Astrocyte of the hippocampus (primary cell): ENCODE measurements around the gene MX2.

Source experiments
- DNase-seq: peaks from one replicate; pipeline ENCODE4 v3.0.0; 2011; ENCODE audit warnings: low read depth, low spot score

Gene MX2

DNA sequence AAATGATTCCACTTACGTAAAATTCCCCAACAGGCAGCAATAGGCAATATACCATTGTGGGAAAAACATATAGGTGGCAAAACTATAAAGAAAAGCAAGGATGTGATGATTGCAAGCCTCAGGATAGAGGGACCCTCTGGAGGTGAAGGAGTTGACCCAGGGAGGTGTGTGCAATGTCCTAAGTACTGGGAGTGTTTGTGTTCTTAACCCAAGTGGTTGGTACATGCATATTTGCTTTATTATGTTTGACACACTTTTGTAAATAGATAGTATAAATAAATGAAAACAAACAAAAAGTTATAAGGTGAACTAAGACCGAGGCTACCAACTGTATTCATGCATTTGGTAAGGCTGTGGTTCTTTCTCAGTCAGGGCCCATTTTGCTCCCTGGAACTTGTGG is 71.7 kb downstream of the MX2 start:
- no peak for DNase-seq

DNA sequence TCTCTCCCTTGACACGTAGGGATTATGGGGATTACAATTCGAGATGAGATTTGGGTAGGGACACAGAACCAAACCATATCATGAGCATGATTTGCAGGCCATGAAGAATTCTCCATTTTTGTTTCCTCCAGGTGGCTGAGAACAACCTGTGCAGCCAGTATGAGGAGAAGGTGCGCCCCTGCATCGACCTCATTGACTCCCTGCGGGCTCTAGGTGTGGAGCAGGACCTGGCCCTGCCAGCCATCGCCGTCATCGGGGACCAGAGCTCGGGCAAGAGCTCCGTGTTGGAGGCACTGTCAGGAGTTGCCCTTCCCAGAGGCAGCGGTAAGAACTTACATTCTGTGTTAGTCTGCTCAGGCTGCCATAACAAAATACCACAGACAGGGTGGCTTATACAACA is 73.9 kb downstream of the MX2 start:
- DNase-seq, result no peak

DNA sequence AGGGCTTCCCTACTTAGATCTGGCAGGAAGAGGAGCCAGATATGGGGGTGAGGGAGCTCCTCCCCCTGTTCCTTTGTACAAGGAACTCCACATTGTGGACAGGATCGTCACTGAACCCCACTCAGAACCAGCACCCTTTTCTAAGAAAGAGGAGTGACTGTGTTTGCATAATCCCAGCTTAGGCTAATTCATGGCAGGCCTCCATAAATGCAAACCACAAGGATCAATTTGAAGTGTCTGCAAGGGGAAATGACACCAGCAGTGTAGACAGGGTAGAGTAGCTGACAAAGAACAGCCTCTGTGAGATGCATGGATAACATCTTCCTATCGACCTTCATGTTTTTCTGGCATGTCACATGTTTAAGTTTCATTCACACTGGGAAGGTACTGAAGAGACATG is 75.9 kb downstream of the MX2 start:
- DNase-seq, result no peak

DNA sequence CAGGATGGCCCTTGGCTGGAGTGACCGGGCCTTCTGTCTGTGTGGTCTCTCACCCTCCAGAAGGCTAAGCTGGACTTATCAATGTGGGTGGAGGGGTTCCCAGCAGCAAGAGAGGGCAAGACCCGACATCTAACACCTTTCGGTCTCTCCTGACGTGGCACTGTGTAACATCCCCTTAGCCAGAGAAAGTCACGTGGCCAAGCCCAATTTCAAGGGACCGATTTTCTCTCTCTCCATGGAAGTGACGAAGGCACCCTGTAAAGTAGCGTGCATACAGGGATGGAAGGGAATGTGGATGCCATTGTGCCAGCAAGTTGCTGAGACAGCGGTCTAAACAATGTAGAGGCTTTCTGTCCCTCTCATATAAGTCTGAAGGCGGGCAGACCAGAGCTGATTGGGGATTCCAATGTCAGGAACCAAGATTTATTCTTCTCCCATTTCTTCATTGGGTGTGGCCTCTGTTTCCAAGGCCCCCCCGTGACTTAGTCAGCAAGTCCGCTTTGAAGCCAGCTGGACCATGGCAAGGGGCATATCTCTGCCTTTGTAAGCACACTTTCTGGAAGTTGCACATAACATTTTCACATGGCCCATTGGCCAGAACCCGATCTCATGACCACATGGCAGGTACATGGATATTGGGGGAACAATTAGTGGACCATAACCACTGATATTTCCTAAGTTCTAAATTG is 76.7 kb downstream of the MX2 start:
- no peak for DNase-seq

DNA sequence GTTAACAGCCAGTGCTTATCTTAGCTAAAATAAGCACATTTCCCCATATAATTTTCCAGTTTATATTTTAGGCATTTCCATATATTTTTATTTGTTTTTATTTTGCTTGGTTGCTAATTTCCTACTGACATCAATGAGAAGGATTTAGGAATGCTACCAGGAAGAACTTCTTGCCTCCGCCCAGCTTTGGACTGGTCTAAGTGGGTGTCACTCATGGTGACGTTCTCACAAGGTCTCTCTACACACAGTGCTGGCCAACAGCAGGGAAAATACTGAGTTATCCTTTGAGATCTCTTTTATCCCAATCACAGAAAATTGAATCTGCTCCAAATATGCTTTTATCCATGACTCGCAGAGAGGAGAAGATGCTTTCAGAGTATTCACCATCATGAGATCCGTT is 77.4 kb downstream of the MX2 start:
- DNase-seq, result no peak

DNA sequence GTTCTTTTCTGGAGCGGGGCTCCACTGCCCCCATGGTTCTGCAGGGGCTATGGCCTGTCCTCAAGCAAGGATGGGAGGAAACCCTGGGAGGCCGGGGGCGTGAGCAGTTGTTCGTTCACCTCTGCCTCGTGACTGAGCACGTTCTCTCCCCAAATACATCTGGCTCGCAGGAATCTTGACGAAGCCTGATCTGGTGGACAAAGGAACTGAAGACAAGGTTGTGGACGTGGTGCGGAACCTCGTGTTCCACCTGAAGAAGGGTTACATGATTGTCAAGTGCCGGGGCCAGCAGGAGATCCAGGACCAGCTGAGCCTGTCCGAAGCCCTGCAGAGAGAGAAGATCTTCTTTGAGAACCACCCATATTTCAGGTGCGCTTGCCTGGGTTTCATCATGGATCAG is 79.7 kb downstream of the MX2 start:
- no peak for DNase-seq

DNA sequence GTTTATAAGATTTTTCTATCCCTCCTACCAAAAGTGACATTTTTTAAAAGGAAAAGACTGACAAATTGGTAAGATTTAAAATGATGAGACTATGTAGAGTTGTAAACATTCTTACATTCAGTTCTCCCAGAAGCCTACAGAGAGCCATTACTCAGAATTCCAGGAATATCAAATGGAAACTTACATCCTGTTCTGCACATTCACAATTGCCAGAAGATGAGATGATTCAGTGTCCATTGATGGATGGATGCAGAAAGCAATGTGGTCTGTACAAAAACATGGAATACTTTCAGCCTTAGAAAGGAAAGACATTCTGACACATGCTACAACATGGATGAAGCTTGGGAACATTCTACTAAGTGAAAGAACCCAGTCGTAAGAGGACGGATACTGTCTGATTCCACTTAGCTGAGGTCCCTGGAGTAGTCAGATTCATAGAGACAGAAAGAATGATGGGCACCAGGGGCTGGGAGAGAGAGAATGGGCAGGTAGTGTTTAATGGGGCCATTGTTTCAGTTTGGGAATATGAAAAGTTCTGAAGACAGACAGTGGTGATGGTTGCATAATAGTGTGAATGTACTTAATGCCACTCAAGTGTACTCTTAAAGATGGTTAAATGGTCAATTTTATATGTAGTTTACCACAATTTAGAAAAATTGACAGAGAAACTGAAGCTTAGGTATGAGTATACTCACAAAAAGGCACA is 80.8 kb downstream of the MX2 start:
- no peak for DNase-seq

DNA sequence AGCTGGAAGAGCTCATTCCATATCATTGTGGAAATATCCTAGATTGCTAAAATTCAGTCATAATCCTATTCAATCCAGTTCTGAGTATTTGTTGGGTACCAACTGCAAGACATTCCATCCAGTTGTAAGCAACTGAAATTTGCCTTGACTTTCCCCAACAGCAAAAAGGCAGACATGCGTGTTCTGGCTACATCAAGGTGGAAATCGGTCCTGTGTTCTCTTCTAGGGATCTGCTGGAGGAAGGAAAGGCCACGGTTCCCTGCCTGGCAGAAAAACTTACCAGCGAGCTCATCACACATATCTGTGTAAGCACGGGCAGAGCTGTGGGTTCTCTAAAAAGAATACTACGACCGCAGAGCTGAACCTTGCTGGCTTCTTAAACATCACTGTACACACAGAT is 81.7 kb downstream of the MX2 start:
- DNase-seq, result no peak

DNA sequence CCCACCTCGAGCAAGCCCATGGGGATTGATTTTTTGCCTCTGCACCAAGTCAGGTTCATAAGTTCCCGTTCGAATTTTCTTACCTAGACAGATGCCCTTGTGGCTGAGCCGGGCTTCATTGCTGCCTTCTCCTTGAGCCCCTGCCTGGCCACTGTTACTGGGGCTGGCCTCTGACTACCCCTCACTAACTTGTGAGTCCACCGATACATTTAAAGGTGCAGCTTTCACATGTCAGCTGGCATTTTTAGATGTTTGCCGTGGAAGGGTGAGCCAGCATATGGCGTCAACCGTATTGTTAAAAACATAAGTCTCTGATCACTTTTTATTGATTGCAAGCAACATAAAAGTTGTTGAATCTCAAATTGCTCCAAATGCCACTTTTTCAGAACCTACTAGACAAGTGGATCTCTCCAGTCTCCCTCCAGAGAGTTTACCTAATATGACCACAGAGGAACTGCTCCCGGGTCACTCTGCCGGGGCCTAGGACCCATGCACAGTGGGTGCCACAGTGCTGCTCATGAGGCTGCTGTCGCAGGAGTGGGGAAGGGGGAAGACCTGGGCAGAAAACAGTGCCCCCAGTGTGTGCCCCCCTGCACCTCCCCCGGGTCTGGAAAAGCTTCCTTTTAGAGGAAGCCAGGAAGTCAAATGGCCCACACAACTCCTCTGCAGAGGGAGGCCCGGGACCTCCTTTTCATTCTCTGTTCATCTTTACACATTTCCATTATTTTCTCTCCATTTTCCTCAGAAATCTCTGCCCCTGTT is 83.1 kb downstream of the MX2 start:
- DNase-seq, result no peak

DNA sequence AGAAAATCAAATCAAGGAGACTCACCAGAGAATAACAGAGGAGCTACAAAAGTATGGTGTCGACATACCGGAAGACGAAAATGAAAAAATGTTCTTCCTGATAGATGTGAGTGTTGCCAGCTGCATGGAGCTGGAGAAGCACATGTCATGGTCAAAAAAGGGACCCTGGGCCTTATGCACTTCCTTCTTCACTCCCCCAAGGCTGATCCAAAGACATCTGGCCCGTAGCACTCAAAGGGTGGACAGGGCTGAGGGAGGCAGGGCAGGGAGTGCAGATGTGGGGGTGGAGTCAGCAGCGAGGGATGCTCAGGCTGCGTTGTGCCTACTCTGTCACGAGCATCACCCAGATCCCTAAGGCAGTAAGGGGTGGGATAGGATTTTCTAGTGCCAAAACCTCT is 83.6 kb downstream of the MX2 start:
- DNase-seq, result no peak

DNA sequence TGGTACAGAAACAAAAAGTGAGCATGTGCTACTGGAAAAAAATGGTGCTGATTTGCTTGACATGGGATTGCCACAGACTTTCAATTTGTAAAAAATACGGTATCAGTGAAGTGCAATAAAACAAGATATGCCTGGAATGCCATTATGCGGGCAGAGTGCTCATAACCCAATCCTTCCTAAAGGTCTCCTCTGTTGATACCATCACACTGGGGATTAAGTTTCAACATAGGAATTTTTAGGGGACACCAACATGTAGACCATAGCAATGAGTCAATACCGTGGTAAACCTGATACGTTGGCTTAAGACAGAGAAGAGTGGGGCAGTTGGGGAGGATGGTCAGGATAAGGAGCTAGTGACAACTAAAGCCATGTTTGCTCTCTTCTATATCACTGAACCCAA is 84.8 kb downstream of the MX2 start:
- DNase-seq, result no peak

DNA sequence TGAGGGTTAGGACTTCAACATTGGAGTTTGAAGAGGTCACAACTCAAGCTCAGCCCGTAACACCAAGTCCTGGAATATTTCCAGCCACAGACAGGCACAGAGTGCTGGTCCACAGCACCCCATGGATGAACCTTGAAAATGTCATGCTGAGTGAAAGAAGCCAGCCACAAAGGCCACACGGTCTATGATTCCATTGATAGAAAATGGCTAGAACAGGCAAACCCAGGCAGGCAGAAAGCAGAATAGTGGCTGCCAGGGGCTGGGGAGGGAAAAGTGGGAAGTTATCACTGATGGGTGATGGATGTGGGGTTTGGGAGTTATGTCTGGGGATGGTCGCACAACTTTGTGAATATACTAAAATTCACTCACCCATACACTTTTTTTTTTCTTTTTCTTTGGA is 85.5 kb downstream of the MX2 start:
- no peak for DNase-seq

DNA sequence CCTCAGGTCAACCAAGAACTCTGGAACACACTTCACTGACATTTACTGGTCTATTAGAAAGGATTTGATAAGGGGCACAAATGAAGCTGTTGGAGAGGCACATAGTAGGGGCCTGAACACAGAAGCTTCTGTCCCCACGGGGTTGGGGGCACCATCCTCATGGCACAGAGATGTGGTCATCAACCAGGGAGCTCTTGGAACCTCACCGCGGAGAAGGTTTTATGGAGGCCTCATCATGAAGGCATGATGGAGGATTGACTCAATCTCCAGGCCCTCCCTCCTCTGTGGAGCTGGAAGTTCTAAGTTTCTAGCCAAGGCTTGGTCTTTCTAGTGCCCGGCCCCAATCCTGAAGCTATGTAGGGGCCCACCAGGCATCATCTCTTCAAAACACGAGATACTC is 87.8 kb downstream of the MX2 start:
- no peak for DNase-seq

DNA sequence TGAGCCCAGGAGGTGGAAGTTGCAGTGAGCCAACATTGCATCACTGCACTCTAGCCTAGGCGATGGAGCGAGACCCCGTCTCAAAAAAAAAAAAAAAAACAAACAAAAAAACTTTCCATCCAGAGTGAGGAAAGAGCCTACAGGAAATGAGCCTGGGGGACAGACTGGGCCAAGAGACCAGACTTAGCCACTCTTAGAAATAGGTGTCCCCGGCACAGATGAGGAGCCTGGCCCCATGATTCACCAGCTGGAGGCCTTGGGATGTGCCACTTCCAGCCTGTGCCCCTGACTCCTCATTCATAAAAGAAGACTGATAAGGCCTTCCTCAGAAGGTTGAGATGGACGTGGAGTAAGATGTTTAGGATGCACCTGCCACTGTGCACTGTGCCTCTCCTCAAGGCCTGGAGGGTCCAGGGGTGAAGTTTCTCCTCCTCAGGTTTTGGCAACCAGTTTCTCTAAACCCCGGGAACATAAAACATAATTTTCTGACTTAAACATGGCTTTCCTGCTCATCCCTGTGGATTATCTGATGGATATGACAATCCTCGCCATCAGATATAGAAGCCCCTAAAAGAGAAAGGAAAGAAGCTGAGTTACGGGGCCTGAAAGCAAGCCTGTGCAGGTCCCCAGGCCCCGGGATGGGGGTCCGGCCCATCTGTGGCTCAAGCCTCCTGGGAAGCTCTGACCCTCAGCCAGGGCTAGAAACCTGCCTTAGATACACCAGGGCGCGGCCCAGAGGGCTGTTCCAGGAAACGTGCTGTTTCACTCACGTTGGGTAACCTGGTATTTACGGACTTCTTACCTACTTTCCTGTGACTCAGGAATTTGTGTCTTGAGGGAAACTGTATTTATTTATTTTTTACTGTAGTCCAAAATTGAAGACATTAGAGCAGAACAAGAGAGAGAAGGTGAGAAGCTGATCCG is 90.2 kb downstream of the MX2 start:
- no peak for DNase-seq

DNA sequence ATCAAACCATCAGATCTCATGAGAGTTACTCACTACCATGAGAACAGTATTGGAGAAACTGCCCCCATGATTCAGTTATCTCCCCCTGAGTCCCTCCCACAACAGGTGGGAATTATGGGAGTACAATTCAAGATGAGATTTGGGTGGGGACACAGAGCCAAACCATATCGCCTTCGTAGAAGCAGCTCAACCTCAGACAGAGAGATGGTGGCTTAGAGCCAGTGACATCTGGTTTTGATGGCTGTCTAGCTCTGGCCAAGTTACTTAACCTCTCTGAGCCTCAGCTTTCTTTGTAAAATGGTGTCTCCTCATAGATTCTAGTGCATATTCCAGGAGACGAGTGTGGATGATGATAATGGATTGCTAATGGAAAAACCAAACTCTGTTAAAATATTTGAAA is 91.4 kb downstream of the MX2 start:
- DNase-seq, result no peak

DNA sequence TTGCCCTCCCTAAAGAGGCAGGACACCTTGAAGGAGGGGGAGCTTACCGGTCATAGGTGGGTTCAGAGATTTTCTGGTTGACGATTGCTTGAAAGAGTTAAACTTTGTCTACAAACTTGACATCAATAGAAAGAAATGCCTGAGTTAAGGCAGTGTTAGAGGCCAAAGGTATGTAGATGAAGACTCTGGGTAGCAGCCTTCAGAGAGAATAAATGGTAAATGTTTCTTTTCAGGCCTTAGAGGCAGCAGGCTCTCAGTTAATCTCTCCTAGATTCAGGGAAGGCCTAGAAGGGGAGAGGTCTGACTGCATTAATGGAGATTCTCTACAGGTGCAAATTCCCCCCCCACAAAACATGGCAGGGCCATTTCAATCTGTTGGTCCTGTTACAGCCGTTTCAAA is 91.9 kb downstream of the MX2 start:
- DNase-seq, result no peak

DNA sequence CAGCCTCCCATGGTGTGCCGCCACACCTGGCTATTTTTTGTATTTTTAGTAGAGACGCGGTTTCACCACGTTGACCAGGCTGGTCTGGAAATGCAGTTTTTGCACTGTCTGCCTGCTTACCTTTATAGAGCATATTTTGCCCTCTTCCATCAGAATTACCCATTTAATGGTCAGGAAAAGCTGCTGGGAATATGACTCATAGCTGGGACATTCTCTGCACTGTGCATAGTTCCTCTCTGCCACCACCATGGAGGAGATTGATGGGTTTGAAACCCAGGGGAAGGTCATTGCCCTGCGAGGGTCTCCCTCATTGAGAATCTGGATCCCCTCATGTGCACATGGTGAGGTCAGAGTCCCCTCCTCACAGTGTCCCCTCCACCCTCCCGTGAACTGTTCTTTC is 96.3 kb downstream of the MX2 start:
- no peak for DNase-seq

DNA sequence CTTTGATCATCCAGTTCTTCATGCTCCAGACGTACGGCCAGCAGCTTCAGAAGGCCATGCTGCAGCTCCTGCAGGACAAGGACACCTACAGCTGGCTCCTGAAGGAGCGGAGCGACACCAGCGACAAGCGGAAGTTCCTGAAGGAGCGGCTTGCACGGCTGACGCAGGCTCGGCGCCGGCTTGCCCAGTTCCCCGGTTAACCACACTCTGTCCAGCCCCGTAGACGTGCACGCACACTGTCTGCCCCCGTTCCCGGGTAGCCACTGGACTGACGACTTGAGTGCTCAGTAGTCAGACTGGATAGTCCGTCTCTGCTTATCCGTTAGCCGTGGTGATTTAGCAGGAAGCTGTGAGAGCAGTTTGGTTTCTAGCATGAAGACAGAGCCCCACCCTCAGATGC is 96.7 kb downstream of the MX2 start:
- no peak for DNase-seq
